ENCODE measurements around the gene THSD4. TPM values are rescaled to one million over a fixed set of nuclear protein-coding genes. Genes with fewer than 3 reads are reported as not detected.

THSD4 gene
- total and polyA plus RNA-seq, 2 of the 8 experiments (the other 6 are each of a cell fraction or from before 2014, with no cell fraction given), result 2.5 to 6.2 TPM

DNA sequence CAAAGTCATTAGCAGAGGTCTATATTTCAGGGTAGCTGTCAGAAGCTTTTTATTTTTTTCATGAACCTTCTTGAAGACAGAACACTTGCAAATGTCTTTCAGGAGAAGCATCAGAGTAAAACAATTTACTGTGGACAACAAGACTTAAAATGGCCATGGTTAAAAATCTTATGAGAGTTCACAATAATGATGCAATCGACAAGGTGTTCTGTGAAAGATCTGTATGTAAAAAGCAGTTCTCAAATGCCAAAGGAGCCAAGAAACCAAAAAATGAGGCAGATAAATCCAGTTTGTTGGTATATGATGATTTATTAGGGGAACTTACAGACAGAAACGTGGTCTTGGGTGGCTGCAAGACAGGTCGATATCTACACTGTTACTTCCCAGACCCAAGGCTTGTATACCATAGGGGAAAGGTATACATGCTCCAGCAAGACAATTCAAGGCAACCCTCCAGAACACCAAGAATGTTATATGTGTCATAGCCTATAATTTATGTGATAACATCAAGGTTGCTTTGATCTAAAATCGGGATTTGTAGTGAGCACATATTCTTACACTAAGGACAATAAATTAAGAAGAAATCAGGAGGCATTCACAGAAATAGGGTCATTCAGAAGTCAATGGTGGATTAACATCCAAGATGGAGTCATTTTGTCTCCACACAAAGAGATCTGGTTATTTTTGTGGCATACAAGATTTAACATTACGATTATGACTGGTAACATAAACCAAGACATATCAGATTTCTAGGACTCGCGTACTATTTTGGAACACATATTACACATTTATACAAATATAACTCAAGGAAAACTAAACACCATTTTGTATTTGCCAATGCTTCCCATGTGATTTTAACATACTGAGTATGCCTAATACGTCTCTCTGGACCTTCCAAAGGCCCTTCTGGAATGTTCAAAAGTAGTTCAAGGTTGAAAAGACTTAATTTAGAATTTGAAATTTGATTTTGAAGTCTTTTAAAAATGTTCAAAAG lies 316.4 kb downstream of the THSD4 start:
- no peaks in the 10 kb centered on the region for H4K20me1 ChIP-seq (replicated peaks in 1 of 2; ENCODE audit: control insufficient read depth in 1 of 2, insufficient read depth in 2 of 2, low read length in 2 of 2)
- no peak overlapping the region for H3K4ac ChIP-seq (replicated peaks; ENCODE audit: insufficient read length, low read depth, low read length)
- 89% methylated on average over 8 of the region's 8 CpGs; no CpG with 5 or more reads in 1 of the 2 experiments for WGBS, 2 experiments (ENCODE audit: extremely low coverage in 1 of 2, insufficient coverage in 1 of 2, insufficient read length in 1 of 2, insufficient replicate concordance in 2 of 2, low coverage in 1 of 2, low lambda C conversion rate in 2 of 2, missing lambda C conversion rate in 1 of 2)
- DNase-seq (ENCODE audit: low read depth in 1 of 2, low spot score in 2 of 2), result no peak
- no peaks in the 10 kb centered on the region for H3K9me3 ChIP-seq (ENCODE audit: insufficient read depth in 2 of 2, low read depth in 1 of 2, low read length in 1 of 2)
- H4K5ac ChIP-seq (ENCODE audit: insufficient read length, low read depth, low read length), result no peak overlapping the region
- H3K56ac ChIP-seq (replicated peaks; ENCODE audit: insufficient read length, low read depth, low read length), result no peak overlapping the region
- H3K9ac ChIP-seq (replicated peaks in 1 of 4; ENCODE audit: extremely low read depth in 1 of 4, low read depth in 3 of 4, low read length in 3 of 4), result no peak overlapping the region
- H3K27me3 ChIP-seq (replicated peaks in 1 of 4; ENCODE audit: control insufficient read depth in 3 of 4, extremely low read depth in 1 of 4, insufficient read depth in 3 of 4, low read length in 3 of 4), result no peaks in the 10 kb centered on the region
- no peak overlapping the region for H3K23ac ChIP-seq (ENCODE audit: insufficient read length)
- ChIA-PET POLR2A (ENCODE audit: partially characterized antibody) (no interaction called here), CTCF (ENCODE audit: partially characterized antibody) (interaction anchor here (1.4 to 3.0 kb wide), 4 partner anchors 9 to 45 kb away, joined by 3 to 8 read pairs (median 4); no protein-coding TSS in a partner anchor)
- no peak overlapping the region for H3K27ac ChIP-seq (ENCODE audit: low read depth, low read length)
- no peak overlapping the region for H3K18ac ChIP-seq (ENCODE audit: extremely low read depth, low read length)
- H3K79me1 ChIP-seq (ENCODE audit: low read depth, low read length), result no peaks in the 10 kb centered on the region
- no peaks in the 10 kb centered on the region for H3K79me2 ChIP-seq (ENCODE audit: control insufficient read depth in 1 of 2, insufficient read depth in 2 of 2, low read length in 2 of 2)
- no peak overlapping the region for H2AFZ ChIP-seq (ENCODE audit: low read length)
- H3K4me3 ChIP-seq (ENCODE audit: extremely low read depth in 1 of 4, insufficient read depth in 2 of 4, low read depth in 3 of 4, low read length in 4 of 4), result no peak overlapping the region
- H3K14ac ChIP-seq (ENCODE audit: insufficient read length), result no peak overlapping the region
- no peak overlapping the region for H4K91ac ChIP-seq (replicated peaks; ENCODE audit: insufficient read length, low read length)
- no peak overlapping the region for H2BK15ac ChIP-seq (ENCODE audit: low read length)
- H4K8ac ChIP-seq (ENCODE audit: extremely low read depth, insufficient read depth, low read length), result no peak overlapping the region
- H2BK120ac ChIP-seq (replicated peaks; ENCODE audit: low read depth, low read length), result no peak overlapping the region
- H2AK5ac ChIP-seq (ENCODE audit: low read depth, low read length), result no peak overlapping the region
- no peak for FAIRE-seq
- no peaks in the 10 kb centered on the region for H3K23me2 ChIP-seq (ENCODE audit: low read depth, low read length)
- no peak overlapping the region for H3K4me2 ChIP-seq (ENCODE audit: insufficient read depth in 1 of 2, low read depth in 2 of 2, low read length in 2 of 2)
- H2BK20ac ChIP-seq (ENCODE audit: low read length), result no peak overlapping the region
- H2BK5ac ChIP-seq (ENCODE audit: low read depth, low read length), result no peak overlapping the region
- no peak overlapping the region for H2BK12ac ChIP-seq (ENCODE audit: low read depth, low read length)
- H3K36me3 ChIP-seq (ENCODE audit: control insufficient read depth in 2 of 4, insufficient read depth in 4 of 4, low read length in 3 of 4), result no peaks in the 10 kb centered on the region
- peaks cover 0 to 6% (median 2%) of the 10 kb centered on the region in 4 experiments; a peak in 2 of 7 replicates for H3K4me1 ChIP-seq (replicated peaks in 1 of 4; ENCODE audit: control insufficient read depth in 3 of 4, insufficient read depth in 4 of 4, low read length in 3 of 4)
- TF ChIP-seq NRF1 (IDR thresholded peaks at IDR 0.05; ENCODE audit: low read depth, low read length) (no peak), POLR2AphosphoS5 (IDR thresholded peaks at IDR 0.05; ENCODE audit: low read depth, low read length) (no peak), TEAD4 (IDR thresholded peaks at IDR 0.05; ENCODE audit: low read depth, low read length) (no peak), CHD2 (IDR thresholded peaks at IDR 0.05; ENCODE audit: low read length) (no peak), SRF (IDR thresholded peaks at IDR 0.05; ENCODE audit: low read depth, low read length) (no peak), EZH2 (IDR thresholded peaks at IDR 0.05; ENCODE audit: low read depth, low read length, severe bottlenecking) (no peak), CEBPB (IDR thresholded peaks at IDR 0.05; ENCODE audit: low read depth, low read length) (no peak), CREB1 (IDR thresholded peaks at IDR 0.05) (no peak), GABPA (IDR thresholded peaks at IDR 0.05; ENCODE audit: borderline replicate concordance, insufficient read depth, low read length) (no peak), ASH2L (IDR thresholded peaks at IDR 0.05; ENCODE audit: low read length) (no peak), SUZ12 (IDR thresholded peaks at IDR 0.05; ENCODE audit: low read length) (no peak), JUN (IDR thresholded peaks at IDR 0.05; ENCODE audit: low read depth, low read length) (no peak), YY1 (IDR thresholded peaks at IDR 0.05; ENCODE audit: low read depth, low read length) (no peak)

Measured in H1 (cell line).